H1 (cell line): Measurements from ENCODE around the gene DEXI. TPM values are rescaled to one million over a fixed set of nuclear protein-coding genes. Genes with fewer than 3 reads are reported as not detected.
A peak's percentile ranks its signal among the peaks of the same experiment; 100 is the strongest.

Source experiments
- CTCF ChIA-PET: fragments of 300-600 bp; sonication (Branson Sonifier 250); formaldehyde crosslinking; loops from one replicate; lab custom pipeline; 2021; ENCODE audit not compliant: partially characterized antibody; lab: Charles Lee
- POLR2A ChIA-PET: fragments of 300-600 bp; sonication (Branson Sonifier 250); formaldehyde crosslinking; loops from one replicate; lab custom pipeline; 2021; ENCODE audit warnings: inconsistent platforms; ENCODE audit not compliant: partially characterized antibody; lab: Charles Lee
- DNase-seq, 2 experiments: peaks; one replicate each; pipeline versions ENCODE4 v3.0.0 to v3.0.0-alpha.2; 2010 to 2022; ENCODE audit warnings: low spot score in 2 of 2, low read depth in 1 of 2, mixed read lengths in 1 of 2
- FAIRE-seq: peaks from 2 replicates; lab custom pipeline; 2011; peaks lifted over from hg19 to GRCh38; lab: Jason Lieb, UNC
- H2AFZ ChIP-seq: 2 replicates; pipeline ENCODE4 v1.8.1; 2012; ENCODE audit warnings: low read length, inconsistent platforms
- H2AK5ac ChIP-seq: 2 replicates; pipeline ENCODE4 v1.6.1; 2013; ENCODE audit warnings: low read depth, low read length
- H2BK120ac ChIP-seq: replicated peaks from 2 replicates; pipeline ENCODE3; 2013; ENCODE audit warnings: low read depth, low read length, inconsistent platforms
- H2BK12ac ChIP-seq: 2 replicates; pipeline ENCODE4 v1.6.1; 2013; ENCODE audit warnings: low read depth, low read length
- H2BK15ac ChIP-seq: 2 replicates; pipeline ENCODE4 v1.6.1; 2013; ENCODE audit warnings: low read length
- H2BK20ac ChIP-seq: 2 replicates; pipeline ENCODE4 v1.6.1; 2013; ENCODE audit warnings: low read length
- H2BK5ac ChIP-seq: 2 replicates; pipeline ENCODE4 v1.6.1; 2013; ENCODE audit warnings: low read depth, low read length
- H3K14ac ChIP-seq: 2 replicates; pipeline ENCODE4 v1.6.1; 2013; ENCODE audit warnings: inconsistent platforms; ENCODE audit not compliant: insufficient read length
- H3K18ac ChIP-seq: 2 replicates; pipeline ENCODE4 v1.6.1; 2013; ENCODE audit warnings: low read length; ENCODE audit errors: extremely low read depth
- H3K23ac ChIP-seq: 2 replicates; pipeline ENCODE4 v1.6.1; 2013; ENCODE audit warnings: inconsistent platforms; ENCODE audit not compliant: insufficient read length
- H3K23me2 ChIP-seq: 2 replicates; pipeline ENCODE4 v1.6.1; 2013; ENCODE audit warnings: low read depth, low read length
- H3K27ac ChIP-seq: 2 replicates; pipeline ENCODE4 v1.6.1; 2011; ENCODE audit warnings: low read depth, low read length, inconsistent platforms
- H3K27me3 ChIP-seq, 4 experiments: replicated peaks in 1 of 4; 1 replicate in 1 of 4; 2 replicates in 3 of 4; pipeline versions ENCODE4 v1.6.1 to v1.8.1; 2011 to 2013; ENCODE audit warnings: low read length in 3 of 4, mild to moderate bottlenecking in 3 of 4, inconsistent platforms in 2 of 4, mixed read lengths in 2 of 4, moderate library complexity in 1 of 4; ENCODE audit not compliant: control insufficient read depth in 3 of 4, insufficient read depth in 3 of 4; ENCODE audit errors: extremely low read depth in 1 of 4
- H3K36me3 ChIP-seq, 4 experiments: 2 replicates each; pipeline versions ENCODE4 v1.6.1 to v1.8.1; 2011 to 2013; ENCODE audit warnings: mild to moderate bottlenecking in 4 of 4, low read length in 3 of 4, moderate library complexity in 2 of 4, control low read depth in 1 of 4, inconsistent platforms in 1 of 4; ENCODE audit not compliant: insufficient read depth in 4 of 4, control insufficient read depth in 2 of 4
- H3K4ac ChIP-seq: replicated peaks from 2 replicates; pipeline ENCODE3; 2013; ENCODE audit warnings: low read length, low read depth, mixed read lengths, inconsistent platforms; ENCODE audit not compliant: insufficient read length
- H3K4me1 ChIP-seq, 4 experiments: replicated peaks in 1 of 4; 1 replicate in 1 of 4; 2 replicates in 3 of 4; pipeline versions ENCODE4 v1.6.1 to v1.8.1; 2011 to 2013; ENCODE audit warnings: low read length in 3 of 4, inconsistent platforms in 2 of 4, mixed read lengths in 1 of 4; ENCODE audit not compliant: insufficient read depth in 4 of 4, control insufficient read depth in 3 of 4
- H3K4me2 ChIP-seq, 2 experiments: 2 replicates each; pipeline versions ENCODE4 v1.6.1 to v1.8.1; 2011 to 2013; ENCODE audit warnings: low read depth in 2 of 2, low read length in 2 of 2, control low read depth in 1 of 2, inconsistent platforms in 1 of 2, mild to moderate bottlenecking in 1 of 2; ENCODE audit not compliant: insufficient read depth in 1 of 2
- H3K4me3 ChIP-seq, 4 experiments: fragments of 200-600, 300-600 bp in 1 of 4; sonication (generic), shearing (Covaris generic), sonication (Bioruptor Twin) in 1 of 4; 2 replicates each; pipeline versions ENCODE4 v1.5.1 to v1.8.1; 2011 to 2016; ENCODE audit warnings: low read length in 4 of 4, low read depth in 3 of 4, control low read depth in 2 of 4, inconsistent platforms in 2 of 4, mild to moderate bottlenecking in 2 of 4, mixed read lengths in 1 of 4, moderate library complexity in 1 of 4; ENCODE audit not compliant: insufficient read depth in 2 of 4; ENCODE audit errors: extremely low read depth in 1 of 4
- H3K56ac ChIP-seq: replicated peaks from 2 replicates; pipeline ENCODE3; 2013; ENCODE audit warnings: low read depth, mild to moderate bottlenecking, mixed read lengths, low read length, inconsistent platforms; ENCODE audit not compliant: insufficient read length
- H3K79me1 ChIP-seq: 2 replicates; pipeline ENCODE4 v1.6.1; 2013; ENCODE audit warnings: low read depth, low read length, control low read depth
- H3K79me2 ChIP-seq, 2 experiments: 2 replicates each; pipeline versions ENCODE4 v1.6.1 to v1.8.1; 2012 to 2013; ENCODE audit warnings: low read length in 2 of 2, mild to moderate bottlenecking in 2 of 2, inconsistent platforms in 1 of 2; ENCODE audit not compliant: insufficient read depth in 2 of 2, control insufficient read depth in 1 of 2
- H3K9ac ChIP-seq, 4 experiments: replicated peaks in 1 of 4; 1 replicate in 1 of 4; 2 replicates in 3 of 4; pipeline versions ENCODE4 v1.6.1 to v1.8.1; 2011 to 2013; ENCODE audit warnings: low read depth in 3 of 4, low read length in 3 of 4, control low read depth in 2 of 4, mild to moderate bottlenecking in 2 of 4, moderate library complexity in 2 of 4, inconsistent platforms in 1 of 4; ENCODE audit errors: extremely low read depth in 1 of 4
- H3K9me3 ChIP-seq, 2 experiments: 2 replicates each; pipeline versions ENCODE4 v1.6.1 to v1.8.1; 2012 to 2013; ENCODE audit warnings: mild to moderate bottlenecking in 2 of 2, moderate library complexity in 2 of 2, control low read depth in 1 of 2, inconsistent platforms in 1 of 2, low read depth in 1 of 2, low read length in 1 of 2, mixed read lengths in 1 of 2; ENCODE audit not compliant: insufficient read depth in 2 of 2
- H4K20me1 ChIP-seq, 2 experiments: replicated peaks in 1 of 2; 2 replicates each; pipeline versions ENCODE3 to v1.8.1; 2011 to 2013; ENCODE audit warnings: inconsistent platforms in 2 of 2, low read length in 2 of 2, mild to moderate bottlenecking in 1 of 2; ENCODE audit not compliant: insufficient read depth in 2 of 2, control insufficient read depth in 1 of 2
- H4K5ac ChIP-seq: 2 replicates; pipeline ENCODE4 v1.6.1; 2013; ENCODE audit warnings: low read length, low read depth, mixed read lengths, inconsistent platforms; ENCODE audit not compliant: insufficient read length
- H4K8ac ChIP-seq: 2 replicates; pipeline ENCODE4 v1.8.0; 2013; ENCODE audit warnings: mild to moderate bottlenecking, moderate library complexity, low read length, inconsistent platforms; ENCODE audit not compliant: insufficient read depth; ENCODE audit errors: extremely low read depth
- H4K91ac ChIP-seq: replicated peaks from 2 replicates; pipeline ENCODE3; 2013; ENCODE audit warnings: low read length, mixed read lengths, inconsistent platforms; ENCODE audit not compliant: insufficient read length
- E2F6 ChIP-seq: IDR thresholded peaks from 2 replicates; pipeline ENCODE4 v1.6.1; 2012; ENCODE audit warnings: inconsistent platforms
- EGR1 ChIP-seq: IDR thresholded peaks from 2 replicates; pipeline ENCODE4 v1.6.1; 2011; ENCODE audit warnings: low read depth, low read length, borderline replicate concordance
- JUN ChIP-seq: IDR thresholded peaks from 2 replicates; pipeline ENCODE4 v1.6.1; 2011; ENCODE audit warnings: low read depth, mild to moderate bottlenecking, improper control_type of control experiment, low read length
- SP1 ChIP-seq: IDR thresholded peaks from 2 replicates; pipeline ENCODE4 v1.6.1; 2011; ENCODE audit warnings: low read depth, low read length
- TCF12 ChIP-seq: IDR thresholded peaks from 2 replicates; pipeline ENCODE4 v1.6.1; 2011; ENCODE audit warnings: low read depth, mild to moderate bottlenecking, low read length
- WGBS, 2 experiments: shearing (Covaris generic) in 1 of 2; methylation state at CpG; one replicate each; pipeline versions ENCODE4 v1.1.6 to v1.1.7; 2013 to 2015; ENCODE audit warnings: low lambda C conversion rate in 2 of 2, mixed read lengths in 2 of 2, inconsistent platforms in 1 of 2, low coverage in 1 of 2, missing lambda C conversion rate in 1 of 2; ENCODE audit not compliant: insufficient replicate concordance in 2 of 2, insufficient coverage in 1 of 2, insufficient read length in 1 of 2; ENCODE audit errors: extremely low coverage in 1 of 2, missing lambda C conversion rate in 1 of 2; 5-methylcytosine and 5-hydroxymethylcytosine counted together
- polyA plus RNA-seq, 7 experiments: library from polyadenylated mRNA; depleted of rRNA in 3 of 7; stranded (reverse) in 5 of 7; unstranded in 2 of 7; fragments of >200 nt in 5 of 7; fragments of 200-250 nt in 2 of 7; gene quantifications; 1 replicate in 5 of 7; 2 replicates in 1 of 7; 4 replicates in 1 of 7; pipeline versions ENCODE4 v1.2.1 to v1.2.3, GENCODE V29; 2011 to 2013; ENCODE audit warnings: missing spikeins in 2 of 7, mixed read lengths in 2 of 7
- total RNA-seq: library from RNA; stranded (reverse); fragmentation: NEBNext Ultra II Directional; extraction: Animal tissue kit (Norgen Biotek cat#: 25700); gene quantifications from 2 replicates; pipeline ENCODE4 v1.2.1, GENCODE V29; 2021

The DEXI gene
- total and polyA plus RNA-seq, 2 of the 8 experiments (the other 6 are each of a cell fraction or from before 2014, with no cell fraction given): 39.5 to 47.3 TPM

GRCh38 chr16:10919003-10919351 is 23.3 kb downstream of the DEXI start:
- no peak overlapping the region for H2BK15ac ChIP-seq
- TF ChIP-seq E2F6: no peak
- no peak for TF ChIP-seq SP1
- no peak for TF ChIP-seq JUN
- no peak for TF ChIP-seq EGR1
- TF ChIP-seq TCF12: no peak
- DNase-seq (no peak), FAIRE-seq (no peak)
- H3K14ac ChIP-seq: no peak overlapping the region
- no peak overlapping the region for H2AFZ ChIP-seq
- no peak overlapping the region for H4K8ac ChIP-seq
- H3K4me3 ChIP-seq: 0 out of 8 replicates have a peak overlapping the region, but pooled peaks of 1 of the 4 experiments have one; percentile 0
- H3K27ac ChIP-seq: no peak overlapping the region
- H3K18ac ChIP-seq: no peak overlapping the region
- H3K4ac ChIP-seq: no peak overlapping the region
- CTCF ChIA-PET: interaction anchor here (0.6 to 8.1 kb wide), 39 partner anchors 9 to 720 kb away, joined by 3 to 82 read pairs (median 4); partner anchors contain the start of genes CIITA and EMP2
- no peaks in the 10 kb centered on the region for H3K23me2 ChIP-seq
- H3K9ac ChIP-seq: no peak overlapping the region
- H4K5ac ChIP-seq: no peak overlapping the region
- peaks cover 0 to 8% (median 0%) of the 10 kb centered on the region in 4 experiments; a peak in 2 of 7 replicates for H3K4me1 ChIP-seq
- no peak overlapping the region for H2BK120ac ChIP-seq
- no peak overlapping the region for H4K91ac ChIP-seq
- peaks cover 0 to 3% (median 0%) of the 10 kb centered on the region in 4 experiments; a peak in 1 of 7 replicates for H3K27me3 ChIP-seq
- no peaks in the 10 kb centered on the region for H3K79me2 ChIP-seq
- H3K4me2 ChIP-seq: no peak overlapping the region
- no peak overlapping the region for H2BK20ac ChIP-seq
- H3K9me3 ChIP-seq: no peaks in the 10 kb centered on the region
- no peaks in the 10 kb centered on the region for H3K79me1 ChIP-seq
- H3K23ac ChIP-seq: no peak overlapping the region
- H2AK5ac ChIP-seq: no peak overlapping the region
- POLR2A ChIA-PET: interaction anchor here (0.8 to 1.3 kb wide), 3 partner anchors 8 to 175 kb away, joined by 3 to 4 read pairs (median 3); no protein-coding TSS in a partner anchor
- no peaks in the 10 kb centered on the region for H3K36me3 ChIP-seq
- no peak overlapping the region for H2BK12ac ChIP-seq
- H3K56ac ChIP-seq: no peak overlapping the region
- H4K20me1 ChIP-seq: peaks cover 0 to 3% of the 10 kb centered on the region in 2 experiments
- 55% methylated on average over 7 of the region's 7 CpGs; no CpG with 5 or more reads in 1 of the 2 experiments for WGBS, 2 experiments
- no peak overlapping the region for H2BK5ac ChIP-seq
